Chondrocyte (in vitro differentiated cells): ENCODE results near the gene RAB3IL1. TPM values are rescaled to one million over a fixed set of nuclear protein-coding genes. Genes with fewer than 3 reads are reported as not detected.
A peak's percentile ranks its signal among the peaks of the same experiment; 100 is the strongest.

Experiments used
- DNase-seq: peaks from one replicate; pipeline ENCODE4 v3.0.0; 2021; ENCODE audit warnings: mixed read lengths, low spot score
- H3K27ac Mint-ChIP-seq: one replicate; pipeline ENCODE4 v1.8.0; 2021; ENCODE audit warnings: mild to moderate bottlenecking, moderate library complexity, mixed read lengths; ENCODE audit not compliant: unreplicated experiment
- H3K27me3 Mint-ChIP-seq: 2 replicates; pipeline ENCODE4 v1.8.0; 2021; ENCODE audit warnings: low read depth, mixed read lengths
- H3K36me3 Mint-ChIP-seq: 2 replicates; pipeline ENCODE4 v1.8.0; 2021; ENCODE audit warnings: low read depth, mixed read lengths
- H3K4me1 Mint-ChIP-seq: 2 replicates; pipeline ENCODE4 v1.8.0; 2021; ENCODE audit warnings: low read depth, mild to moderate bottlenecking, mixed read lengths
- H3K4me3 Mint-ChIP-seq: one replicate; pipeline ENCODE4 v1.8.0; 2021; ENCODE audit warnings: mild to moderate bottlenecking, moderate library complexity, mixed read lengths; ENCODE audit not compliant: unreplicated experiment
- H3K9me3 Mint-ChIP-seq: 2 replicates; pipeline ENCODE4 v1.8.0; 2021; ENCODE audit warnings: low read depth, mixed read lengths
- total RNA-seq: library from RNA; stranded (reverse); gene quantifications from 3 replicates; pipeline ENCODE4 v1.2.1, GENCODE V29; 2021
- TF ChIP-seq, protein P1 (sequence below): fragments of 200-600 bp; sonication (generic); IDR thresholded peaks from 2 replicates; pipeline ENCODE4 v1.5.0; 2021; ENCODE audit warnings: antibody characterized with exemption, mild to moderate bottlenecking, moderate library complexity

RAB3IL1 gene
- total RNA-seq, 1 donor from 2014 or later, result 24.7 TPM

- TF ChIP-seq, protein P1, sequence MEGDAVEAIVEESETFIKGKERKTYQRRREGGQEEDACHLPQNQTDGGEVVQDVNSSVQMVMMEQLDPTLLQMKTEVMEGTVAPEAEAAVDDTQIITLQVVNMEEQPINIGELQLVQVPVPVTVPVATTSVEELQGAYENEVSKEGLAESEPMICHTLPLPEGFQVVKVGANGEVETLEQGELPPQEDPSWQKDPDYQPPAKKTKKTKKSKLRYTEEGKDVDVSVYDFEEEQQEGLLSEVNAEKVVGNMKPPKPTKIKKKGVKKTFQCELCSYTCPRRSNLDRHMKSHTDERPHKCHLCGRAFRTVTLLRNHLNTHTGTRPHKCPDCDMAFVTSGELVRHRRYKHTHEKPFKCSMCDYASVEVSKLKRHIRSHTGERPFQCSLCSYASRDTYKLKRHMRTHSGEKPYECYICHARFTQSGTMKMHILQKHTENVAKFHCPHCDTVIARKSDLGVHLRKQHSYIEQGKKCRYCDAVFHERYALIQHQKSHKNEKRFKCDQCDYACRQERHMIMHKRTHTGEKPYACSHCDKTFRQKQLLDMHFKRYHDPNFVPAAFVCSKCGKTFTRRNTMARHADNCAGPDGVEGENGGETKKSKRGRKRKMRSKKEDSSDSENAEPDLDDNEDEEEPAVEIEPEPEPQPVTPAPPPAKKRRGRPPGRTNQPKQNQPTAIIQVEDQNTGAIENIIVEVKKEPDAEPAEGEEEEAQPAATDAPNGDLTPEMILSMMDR, result no peak
- Mint-ChIP-seq H3K27me3 (no peaks in the 10 kb centered on the region), H3K36me3 (no peaks in the 10 kb centered on the region), H3K4me1 (peaks cover 55% of the 10 kb centered on the region), H3K9me3 (no peaks in the 10 kb centered on the region), H3K4me3 (peak overlapping the region; percentile 9), H3K27ac (no peak overlapping the region)
- no peak for DNase-seq
These were observed 1.8 kb upstream of the RAB3IL1 start for GRCh38 chr11:61918938-61919704.

- H3K9me3 Mint-ChIP-seq, result no peaks in the 10 kb centered on the region
- DNase-seq, result no peak
- no peaks in the 10 kb centered on the region for H3K36me3 Mint-ChIP-seq
- H3K27ac Mint-ChIP-seq, result peak overlapping the region; percentile 80
- no peaks in the 10 kb centered on the region for H3K27me3 Mint-ChIP-seq
- TF ChIP-seq, protein P1, result no peak
- peak overlapping the region; percentile 88 for H3K4me3 Mint-ChIP-seq
- peaks cover 48% of the 10 kb centered on the region for H3K4me1 Mint-ChIP-seq
These were observed 1.0 kb upstream of the RAB3IL1 start for GRCh38 chr11:61918251-61918937.

DNA sequence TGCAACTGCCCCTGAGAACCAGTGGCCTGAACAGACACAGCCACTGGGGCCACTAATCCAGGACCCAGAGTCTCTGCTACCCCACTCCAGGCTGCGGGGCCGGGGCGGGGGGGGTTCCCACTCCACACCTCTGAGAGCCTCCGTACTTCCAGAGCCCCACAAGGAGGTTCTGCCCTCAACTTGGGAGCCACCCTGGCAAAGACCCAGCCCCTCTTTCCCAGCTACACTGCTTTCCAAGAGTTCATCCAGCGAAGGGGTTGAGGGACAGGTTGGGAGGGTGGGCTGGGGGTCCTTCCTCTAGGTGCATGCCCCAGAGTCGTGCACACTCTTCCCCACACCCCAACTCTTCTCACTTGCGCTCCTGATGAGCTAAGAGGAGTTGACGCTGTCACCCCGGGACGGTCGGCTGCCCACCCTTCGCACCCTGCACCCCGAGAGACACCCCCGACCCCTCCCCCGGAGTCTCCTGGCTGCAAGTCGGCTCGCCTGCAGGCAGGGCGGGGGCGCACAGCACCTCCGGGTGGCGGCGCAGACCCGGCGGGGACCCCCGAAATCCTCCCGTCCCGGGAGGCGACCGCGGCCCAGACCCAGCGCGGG lies 531 bp downstream of the RAB3IL1 start:
- Mint-ChIP-seq H3K4me1 (peaks cover 35% of the 10 kb centered on the region), H3K27me3 (no peaks in the 10 kb centered on the region), H3K27ac (no peak overlapping the region), H3K36me3 (no peaks in the 10 kb centered on the region), H3K4me3 (peak overlapping the region; percentile 70), H3K9me3 (no peaks in the 10 kb centered on the region)
- TF ChIP-seq, protein P1, result no peak
- peak; percentile 85 for DNase-seq

GRCh38 chr11:61914471-61915171 lies 2.7 kb downstream of the RAB3IL1 start:
- no peak overlapping the region for H3K27ac Mint-ChIP-seq
- TF ChIP-seq, protein P1, result no peak
- no peaks in the 10 kb centered on the region for H3K9me3 Mint-ChIP-seq
- DNase-seq, result peak; percentile 47
- no peaks in the 10 kb centered on the region for H3K36me3 Mint-ChIP-seq
- H3K27me3 Mint-ChIP-seq, result no peaks in the 10 kb centered on the region
- H3K4me3 Mint-ChIP-seq, result no peak overlapping the region
- peaks cover 34% of the 10 kb centered on the region for H3K4me1 Mint-ChIP-seq
